SK-N-SH (cell line): ENCODE results near the gene AP1M1. TPM values are rescaled to one million over a fixed set of nuclear protein-coding genes. Genes with fewer than 3 reads are reported as not detected.

ENCODE experiments used
- CTCF ChIA-PET: fragments of 300-600, 350-600 bp; formaldehyde crosslinking; extraction: SDS; loops from one replicate; lab custom pipeline; 2021; lab: Yijun Ruan, JAX
- POLR2A ChIA-PET: fragments of 350-600 bp; sonication (Branson Sonifier 250); formaldehyde crosslinking; extraction: SDS; loops from one replicate; lab custom pipeline; 2020; ENCODE audit warnings: antibody characterized with exemption, inconsistent platforms; lab: Yijun Ruan, JAX
- DNase-seq: peaks from one replicate; pipeline ENCODE4 v3.0.0; 2012
- H2AFZ ChIP-seq: fragments of 200-600 bp; sonication (generic); 2 replicates; pipeline ENCODE4 v1.8.1; 2016; ENCODE audit warnings: antibody characterized with exemption, mild to moderate bottlenecking, low read depth
- H3F3A ChIP-seq: fragments of 200-600 bp; sonication (generic); replicated peaks from 2 replicates; pipeline ENCODE3; 2016; ENCODE audit warnings: antibody characterized with exemption, mild to moderate bottlenecking; ENCODE audit not compliant: insufficient read depth
- H3K27ac ChIP-seq, 2 experiments: fragments of 200-500 bp in 1 of 2; fragments of 200-600 bp in 1 of 2; sonication (Bioruptor generic) in 1 of 2; sonication (generic), shearing (Covaris generic) in 1 of 2; 2 replicates each; pipeline versions ENCODE4 v1.5.1 to v1.6.1; 2014 to 2016; ENCODE audit warnings: low read depth in 2 of 2, inconsistent platforms in 1 of 2, low read length in 1 of 2, mild to moderate bottlenecking in 1 of 2, mixed read lengths in 1 of 2
- H3K27me3 ChIP-seq: fragments of 200-600 bp; sonication (generic), shearing (Covaris generic); 2 replicates; pipeline ENCODE4 v1.6.1; 2016; ENCODE audit warnings: mixed run types; ENCODE audit not compliant: insufficient read depth
- H3K36me3 ChIP-seq, 2 experiments: fragments of 200-500 bp in 1 of 2; fragments of 200-600 bp in 1 of 2; sonication (Bioruptor generic) in 1 of 2; sonication (generic) in 1 of 2; replicated peaks in 1 of 2; 2 replicates each; pipeline versions ENCODE3 to v1.5.1; 2014 to 2016; ENCODE audit warnings: low read length in 1 of 2, mild to moderate bottlenecking in 1 of 2; ENCODE audit not compliant: insufficient read depth in 2 of 2, control insufficient read depth in 1 of 2
- H3K4me1 ChIP-seq, 2 experiments: fragments of 200-500 bp in 1 of 2; fragments of 200-600 bp in 1 of 2; sonication (Bioruptor generic) in 1 of 2; sonication (generic), shearing (Covaris generic) in 1 of 2; 2 replicates each; pipeline versions ENCODE4 v1.5.1 to v1.6.1; 2014 to 2016; ENCODE audit warnings: low read depth in 1 of 2, low read length in 1 of 2, mixed run types in 1 of 2; ENCODE audit not compliant: insufficient read depth in 2 of 2, control insufficient read depth in 1 of 2
- H3K4me2 ChIP-seq: fragments of 200-600 bp; sonication (generic), shearing (Covaris generic); 2 replicates; pipeline ENCODE4 v1.6.1; 2017; ENCODE audit warnings: mixed run types
- H3K4me3 ChIP-seq, 2 experiments: fragments of 200-500 bp in 1 of 2; fragments of 200-600 bp in 1 of 2; sonication (Bioruptor generic) in 1 of 2; sonication (generic), shearing (Covaris generic) in 1 of 2; 2 replicates each; pipeline versions ENCODE4 v1.5.1 to v1.8.1; 2014 to 2016; ENCODE audit warnings: low read depth in 2 of 2, inconsistent platforms in 1 of 2, low read length in 1 of 2, mild to moderate bottlenecking in 1 of 2, mixed read lengths in 1 of 2, moderate library complexity in 1 of 2
- H3K79me2 ChIP-seq: fragments of 200-600 bp; sonication (generic); 2 replicates; pipeline ENCODE4 v1.8.1; 2017; ENCODE audit warnings: mild to moderate bottlenecking; ENCODE audit not compliant: insufficient read depth
- H3K9ac ChIP-seq: fragments of 200-600 bp; sonication (generic); 2 replicates; pipeline ENCODE4 v1.6.1; 2017; ENCODE audit warnings: mixed run types
- H3K9me2 ChIP-seq: fragments of 200-600 bp; sonication (generic); 2 replicates; pipeline ENCODE4 v1.6.1; 2017; ENCODE audit warnings: mixed run types
- H3K9me3 ChIP-seq: fragments of 200-600 bp; sonication (generic); 2 replicates; pipeline ENCODE4 v1.6.1; 2017; ENCODE audit warnings: mixed run types, mild to moderate bottlenecking, moderate library complexity
- H4K20me1 ChIP-seq: fragments of 200-600 bp; sonication (generic); 2 replicates; pipeline ENCODE4 v1.6.1; 2017; ENCODE audit warnings: mild to moderate bottlenecking, mixed run types; ENCODE audit not compliant: insufficient read depth
- CTCF ChIP-seq: fragments of 200-600 bp; sonication (generic); IDR thresholded peaks from 2 replicates; pipeline ENCODE4 v1.6.1; 2017; ENCODE audit warnings: antibody characterized with exemption, mild to moderate bottlenecking, moderate library complexity
- ELF1 ChIP-seq: IDR thresholded peaks from 2 replicates; pipeline ENCODE4 v1.4.0; 2012
- EP300 ChIP-seq, 2 experiments: IDR thresholded peaks; 2 replicates each; pipeline versions ENCODE4 v1.4.0 to v1.6.1; 2012; ENCODE audit warnings: borderline replicate concordance in 1 of 2, low read depth in 1 of 2, low read length in 1 of 2
- EZH2phosphoT487 ChIP-seq: fragments of 200-600 bp; sonication (generic); IDR thresholded peaks from 2 replicates; pipeline ENCODE4 v1.6.1; 2017; ENCODE audit warnings: low read depth, mixed run types, mild to moderate bottlenecking, antibody characterized with exemption, moderate library complexity, borderline replicate concordance
- FOXJ3 ChIP-seq: sonication (generic); formaldehyde crosslinking; IDR thresholded peaks from 2 replicates; pipeline ENCODE4 v1.5.1; 2020; ENCODE audit warnings: mild to moderate bottlenecking, missing genetic modification reagents
- FOXM1 ChIP-seq: IDR thresholded peaks from 2 replicates; pipeline ENCODE4 v1.4.0; 2012; ENCODE audit warnings: low read depth, mild to moderate bottlenecking
- GABPA ChIP-seq: IDR thresholded peaks from 2 replicates; pipeline ENCODE4 v1.4.0; 2012; ENCODE audit warnings: low read depth, mild to moderate bottlenecking
- JUND ChIP-seq: IDR thresholded peaks from 2 replicates; pipeline ENCODE4 v1.4.0; 2012
- MAX ChIP-seq: IDR thresholded peaks from 2 replicates; pipeline ENCODE4 v1.4.0; 2012; ENCODE audit warnings: low read depth
- NFIC ChIP-seq: IDR thresholded peaks from 2 replicates; pipeline ENCODE4 v1.4.0; 2012; ENCODE audit warnings: borderline replicate concordance
- PBX3 ChIP-seq: IDR thresholded peaks from 2 replicates; pipeline ENCODE4; 2012
- RAD21 ChIP-seq: IDR thresholded peaks from 2 replicates; pipeline ENCODE4 v1.6.1; 2012; ENCODE audit warnings: mild to moderate bottlenecking, low read length
- REST ChIP-seq: IDR thresholded peaks from 2 replicates; pipeline ENCODE4 v1.6.1; 2012; ENCODE audit warnings: mild to moderate bottlenecking, low read depth, low read length, moderate library complexity
- TEAD4 ChIP-seq: IDR thresholded peaks from 2 replicates; pipeline ENCODE4 v1.4.0; 2012; ENCODE audit warnings: mild to moderate bottlenecking, borderline replicate concordance; ENCODE audit not compliant: insufficient read depth
- USF2 ChIP-seq: fragments of 150-350 bp; IDR thresholded peaks from 2 replicates; pipeline ENCODE4 v1.6.1; 2017; ENCODE audit warnings: antibody characterized with exemption, low read length, low read depth, borderline replicate concordance
- YY1 ChIP-seq: IDR thresholded peaks from 2 replicates; pipeline ENCODE4 v1.4.0; 2012; ENCODE audit warnings: low read depth, mild to moderate bottlenecking
- WGBS: methylation state at CpG from one replicate; pipeline ENCODE4 v1.1.6; 2017; ENCODE audit warnings: low lambda C conversion rate; 5-methylcytosine and 5-hydroxymethylcytosine counted together
- polyA plus RNA-seq, 3 experiments: library from polyadenylated mRNA; depleted of rRNA; stranded (reverse); fragments of >200 nt; gene quantifications; 2 replicates each; pipeline ENCODE4 v1.2.3, GENCODE V29; 2012

Gene AP1M1
- polyA plus RNA-seq, 1 of the 3 experiments (the other 2 are of a cell fraction), result 133 TPM

- Histone ChIP-seq H3K79me2 (peaks cover 33% of the 10 kb centered on the region), H3K4me1 (peaks cover under 1 to 6% of the 10 kb centered on the region in 2 experiments; a peak in 2 of 4 replicates), H3K9ac (no peak overlapping the region), H3K27ac (no peak overlapping the region), H3K9me3 (no peaks in the 10 kb centered on the region), H2AFZ (no peak overlapping the region), H3K4me2 (no peak overlapping the region), H3K9me2 (no peaks in the 10 kb centered on the region), H4K20me1 (0 out of 2 replicates have a peak, but pooled peaks cover 5% of the 10 kb centered on the region), H3K27me3 (no peaks in the 10 kb centered on the region), H3K36me3 (peaks cover 32 to 37% of the 10 kb centered on the region in 2 experiments)
- DNase-seq, result no peak
- CTCF ChIA-PET, result no interaction called here
- 83% methylated on average over 13 of the region's 16 CpGs for WGBS
- POLR2A ChIA-PET, result no interaction called here
- no peak for TF ChIP-seq EZH2phosphoT487
- TF ChIP-seq, all 33 proteins: peak for 0
- Histone ChIP-seq H3K4me3 (no peak overlapping the region), H3F3A (peaks cover 5% of the 10 kb centered on the region)
These were observed 6.3 kb upstream of the AP1M1 start for GRCh38 chr19:16191216-16191908.

- POLR2A ChIA-PET, result interaction anchor here (1.0 kb wide), 1 partner anchor 8 kb away, joined by 3 read pairs; no protein-coding TSS in a partner anchor
- no peak for DNase-seq
- peaks cover 16% of the 10 kb centered on the region for H3F3A ChIP-seq
- no peak for TF ChIP-seq YY1
- no peak for TF ChIP-seq REST
- TF ChIP-seq MAX, result no peak
- TF ChIP-seq CTCF, result no peak
- no peak for TF ChIP-seq EP300 (IDR thresholded peaks at IDR 0.05; ENCODE audit: borderline replicate concordance in 1 of 2, low read depth in 1 of 2, low read length in 1 of 2)
- TF ChIP-seq FOXJ3, result no peak
- no peak for TF ChIP-seq NFIC
- no peak for TF ChIP-seq JUND
- TF ChIP-seq EZH2phosphoT487, result no peak
- TF ChIP-seq USF2, result no peak
- TF ChIP-seq GABPA, result no peak
- TF ChIP-seq RAD21, result no peak
- no peak for TF ChIP-seq ELF1
- no peak for TF ChIP-seq FOXM1
- TF ChIP-seq TEAD4, result no peak
- TF ChIP-seq PBX3, result no peak
These were observed 4.2 kb upstream of the AP1M1 start for GRCh38 chr19:16193466-16193865.

More at GRCh38 chr19:16193466-16193865, 4.2 kb upstream of the AP1M1 start:
- Histone ChIP-seq H3K79me2 (peaks cover 20% of the 10 kb centered on the region), H3K36me3 (peaks cover 28 to 33% of the 10 kb centered on the region in 2 experiments), H3K9me3 (no peaks in the 10 kb centered on the region), H3K9ac (no peak overlapping the region), H3K9me2 (no peaks in the 10 kb centered on the region), H3K4me2 (no peak overlapping the region), H4K20me1 (no peaks in the 10 kb centered on the region), H2AFZ (no peak overlapping the region), H3K4me3 (no peak overlapping the region), H3K4me1 (peaks cover 2 to 8% of the 10 kb centered on the region in 2 experiments; a peak in 3 of 4 replicates), H3K27ac (no peak overlapping the region), H3K27me3 (no peaks in the 10 kb centered on the region)
- WGBS, result 95% methylated on average over 9 of the region's 10 CpGs
- CTCF ChIA-PET, result interaction anchor here (2.3 kb wide), 1 partner anchor 8 kb away, joined by 9 read pairs; the partner anchor contains the start of gene FAM32A
